Neural cell (in vitro differentiated cells): Measurements from ENCODE around the gene INHBC. TPM values are rescaled to one million over a fixed set of nuclear protein-coding genes. Genes with fewer than 3 reads are reported as not detected.

Experiments used
- H2AFZ ChIP-seq: fragments of 200-600, 300-800 bp; sonication (generic), shearing (Covaris generic); 2 replicates; pipeline ENCODE4 v1.6.0; 2014; ENCODE audit warnings: low read depth, mild to moderate bottlenecking, antibody characterized with exemption, low read length, moderate library complexity
- H3F3A ChIP-seq: fragments of 200-600 bp; shearing (Covaris generic); 2 replicates; pipeline ENCODE4 v1.6.1; 2016; ENCODE audit warnings: mild to moderate bottlenecking, moderate library complexity, mixed read lengths, antibody characterized with exemption, low read length; ENCODE audit not compliant: insufficient read depth, poor library complexity, severe bottlenecking
- H3K27ac ChIP-seq: fragments of 200-600, 300-800 bp; sonication (generic), shearing (Covaris generic); 2 replicates; pipeline ENCODE4 v1.5.1; 2014; ENCODE audit warnings: mild to moderate bottlenecking, low read length, moderate library complexity
- H3K27me3 ChIP-seq: fragments of 300-800, 200-600 bp; sonication (generic), shearing (Covaris generic); 2 replicates; pipeline ENCODE4 v1.6.0; 2014; ENCODE audit warnings: mild to moderate bottlenecking, low read depth, low read length, moderate library complexity; ENCODE audit not compliant: insufficient read depth
- H3K36me3 ChIP-seq: fragments of 300-800, 200-600 bp; sonication (generic), shearing (Covaris generic); 2 replicates; pipeline ENCODE4 v1.5.1; 2014; ENCODE audit warnings: mild to moderate bottlenecking, antibody characterized with exemption, low read length, moderate library complexity; ENCODE audit not compliant: insufficient read depth
- H3K4me2 ChIP-seq: fragments of 300-800, 200-600 bp; sonication (generic), shearing (Covaris generic); 2 replicates; pipeline ENCODE4 v1.6.0; 2014; ENCODE audit warnings: mild to moderate bottlenecking, low read length
- H3K4me3 ChIP-seq: fragments of 300-800, 200-600 bp; sonication (generic), shearing (Covaris generic); 2 replicates; pipeline ENCODE4 v1.5.1; 2014; ENCODE audit warnings: mild to moderate bottlenecking, low read length, moderate library complexity
- H3K79me2 ChIP-seq: fragments of 200-600 bp; shearing (Covaris generic); replicated peaks from 2 replicates; pipeline ENCODE4 v1.6.0; 2014; ENCODE audit warnings: mild to moderate bottlenecking, low read length, moderate library complexity; ENCODE audit not compliant: insufficient read depth
- H3K9ac ChIP-seq: fragments of 300-800, 200-600 bp; sonication (generic), shearing (Covaris generic); 2 replicates; pipeline ENCODE4 v1.6.1; 2016; ENCODE audit warnings: mild to moderate bottlenecking, low read length, mixed read lengths
- H3K9me2 ChIP-seq: fragments of 200-600 bp; shearing (Covaris generic); 2 replicates; pipeline ENCODE4 v1.6.1; 2016; ENCODE audit warnings: mild to moderate bottlenecking, low read length, mixed read lengths; ENCODE audit not compliant: insufficient read depth
- H3K9me3 ChIP-seq: fragments of 200-600, 300-800 bp; sonication (generic), shearing (Covaris generic); 2 replicates; pipeline ENCODE4 v1.6.1; 2016; ENCODE audit warnings: mild to moderate bottlenecking, mixed run types, low read length, moderate library complexity, mixed read lengths
- H4K20me1 ChIP-seq: fragments of 200-600 bp; shearing (Covaris generic); 2 replicates; pipeline ENCODE4 v1.6.1; 2016; ENCODE audit warnings: mild to moderate bottlenecking, mixed run types; ENCODE audit not compliant: insufficient read depth
- EP300 ChIP-seq: fragments of 450-650 bp; conservative IDR thresholded peaks from 2 replicates; pipeline ENCODE4 v1.6.1; 2014; ENCODE audit warnings: antibody characterized with exemption, mild to moderate bottlenecking, moderate library complexity; ENCODE audit not compliant: poor library complexity, severe bottlenecking
- EZH2 ChIP-seq: fragments of 200-600, 300-800 bp; shearing (Covaris generic), sonication (generic); IDR thresholded peaks from 2 replicates; pipeline ENCODE4 v1.6.1; 2014; ENCODE audit warnings: antibody characterized with exemption, low read length, borderline replicate concordance, mild to moderate bottlenecking; ENCODE audit not compliant: insufficient read depth, poor library complexity, severe bottlenecking
- MXI1 ChIP-seq: fragments of 450-650 bp; conservative IDR thresholded peaks from 2 replicates; pipeline ENCODE4 v1.6.1; 2014; ENCODE audit warnings: antibody characterized with exemption, mild to moderate bottlenecking; ENCODE audit not compliant: poor library complexity, severe bottlenecking
- POLR2AphosphoS5 ChIP-seq: IDR thresholded peaks from 2 replicates; pipeline ENCODE4 v1.6.1; 2012
- RAD21 ChIP-seq: fragments of 450-650 bp; conservative IDR thresholded peaks from 2 replicates; pipeline ENCODE4 v1.6.1; 2014; ENCODE audit warnings: antibody characterized with exemption, mild to moderate bottlenecking, moderate library complexity
- SMC3 ChIP-seq: fragments of 450-650 bp; conservative IDR thresholded peaks from 2 replicates; pipeline ENCODE4 v1.6.1; 2014; ENCODE audit warnings: antibody characterized with exemption, mild to moderate bottlenecking, moderate library complexity; ENCODE audit not compliant: poor library complexity
- TAF1 ChIP-seq: IDR thresholded peaks from 2 replicates; pipeline ENCODE4 v1.6.1; 2012; ENCODE audit warnings: low read depth
- polyA plus RNA-seq: library from polyadenylated mRNA; depleted of rRNA; stranded (reverse); fragments of >200 nt; gene quantifications from 2 replicates; pipeline ENCODE4 v1.2.3, GENCODE V29; 2014
- TF ChIP-seq, protein P1 (sequence below): IDR thresholded peaks from 2 replicates; pipeline ENCODE4 v1.6.1; 2012; ENCODE audit warnings: borderline replicate concordance
- TF ChIP-seq, protein P2 (sequence below): fragments of 450-650 bp; IDR thresholded peaks from 2 replicates; pipeline ENCODE4 v1.5.1; 2014; ENCODE audit warnings: antibody characterized with exemption, mild to moderate bottlenecking, moderate library complexity; ENCODE audit not compliant: poor library complexity, severe bottlenecking

The INHBC gene
- polyA plus RNA-seq, 1 donor from 2014 or later: not detected

- Histone ChIP-seq H3F3A (no peaks in the 10 kb centered on the region), H3K4me2 (no peak overlapping the region), H2AFZ (no peak overlapping the region), H4K20me1 (no peaks in the 10 kb centered on the region), H3K36me3 (no peaks in the 10 kb centered on the region), H3K27me3 (peaks cover 50% of the 10 kb centered on the region), H3K9me2 (no peaks in the 10 kb centered on the region), H3K27ac (no peak overlapping the region), H3K9ac (no peak overlapping the region), H3K9me3 (no peaks in the 10 kb centered on the region), H3K79me2 (no peaks in the 10 kb centered on the region), H3K4me3 (no peak overlapping the region)
- TF ChIP-seq SMC3 (no peak), EZH2 (no peak), MXI1 (no peak)
Observed at GRCh38 chr12:57470286-57470969, 35.8 kb downstream of the INHBC start.

- TF ChIP-seq, protein P1, sequence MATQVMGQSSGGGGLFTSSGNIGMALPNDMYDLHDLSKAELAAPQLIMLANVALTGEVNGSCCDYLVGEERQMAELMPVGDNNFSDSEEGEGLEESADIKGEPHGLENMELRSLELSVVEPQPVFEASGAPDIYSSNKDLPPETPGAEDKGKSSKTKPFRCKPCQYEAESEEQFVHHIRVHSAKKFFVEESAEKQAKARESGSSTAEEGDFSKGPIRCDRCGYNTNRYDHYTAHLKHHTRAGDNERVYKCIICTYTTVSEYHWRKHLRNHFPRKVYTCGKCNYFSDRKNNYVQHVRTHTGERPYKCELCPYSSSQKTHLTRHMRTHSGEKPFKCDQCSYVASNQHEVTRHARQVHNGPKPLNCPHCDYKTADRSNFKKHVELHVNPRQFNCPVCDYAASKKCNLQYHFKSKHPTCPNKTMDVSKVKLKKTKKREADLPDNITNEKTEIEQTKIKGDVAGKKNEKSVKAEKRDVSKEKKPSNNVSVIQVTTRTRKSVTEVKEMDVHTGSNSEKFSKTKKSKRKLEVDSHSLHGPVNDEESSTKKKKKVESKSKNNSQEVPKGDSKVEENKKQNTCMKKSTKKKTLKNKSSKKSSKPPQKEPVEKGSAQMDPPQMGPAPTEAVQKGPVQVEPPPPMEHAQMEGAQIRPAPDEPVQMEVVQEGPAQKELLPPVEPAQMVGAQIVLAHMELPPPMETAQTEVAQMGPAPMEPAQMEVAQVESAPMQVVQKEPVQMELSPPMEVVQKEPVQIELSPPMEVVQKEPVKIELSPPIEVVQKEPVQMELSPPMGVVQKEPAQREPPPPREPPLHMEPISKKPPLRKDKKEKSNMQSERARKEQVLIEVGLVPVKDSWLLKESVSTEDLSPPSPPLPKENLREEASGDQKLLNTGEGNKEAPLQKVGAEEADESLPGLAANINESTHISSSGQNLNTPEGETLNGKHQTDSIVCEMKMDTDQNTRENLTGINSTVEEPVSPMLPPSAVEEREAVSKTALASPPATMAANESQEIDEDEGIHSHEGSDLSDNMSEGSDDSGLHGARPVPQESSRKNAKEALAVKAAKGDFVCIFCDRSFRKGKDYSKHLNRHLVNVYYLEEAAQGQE: no peak
- no peak for TF ChIP-seq EP300
- TF ChIP-seq MXI1: no peak
- no peak for TF ChIP-seq TAF1
- TF ChIP-seq, protein P2, sequence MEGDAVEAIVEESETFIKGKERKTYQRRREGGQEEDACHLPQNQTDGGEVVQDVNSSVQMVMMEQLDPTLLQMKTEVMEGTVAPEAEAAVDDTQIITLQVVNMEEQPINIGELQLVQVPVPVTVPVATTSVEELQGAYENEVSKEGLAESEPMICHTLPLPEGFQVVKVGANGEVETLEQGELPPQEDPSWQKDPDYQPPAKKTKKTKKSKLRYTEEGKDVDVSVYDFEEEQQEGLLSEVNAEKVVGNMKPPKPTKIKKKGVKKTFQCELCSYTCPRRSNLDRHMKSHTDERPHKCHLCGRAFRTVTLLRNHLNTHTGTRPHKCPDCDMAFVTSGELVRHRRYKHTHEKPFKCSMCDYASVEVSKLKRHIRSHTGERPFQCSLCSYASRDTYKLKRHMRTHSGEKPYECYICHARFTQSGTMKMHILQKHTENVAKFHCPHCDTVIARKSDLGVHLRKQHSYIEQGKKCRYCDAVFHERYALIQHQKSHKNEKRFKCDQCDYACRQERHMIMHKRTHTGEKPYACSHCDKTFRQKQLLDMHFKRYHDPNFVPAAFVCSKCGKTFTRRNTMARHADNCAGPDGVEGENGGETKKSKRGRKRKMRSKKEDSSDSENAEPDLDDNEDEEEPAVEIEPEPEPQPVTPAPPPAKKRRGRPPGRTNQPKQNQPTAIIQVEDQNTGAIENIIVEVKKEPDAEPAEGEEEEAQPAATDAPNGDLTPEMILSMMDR: no peak
- TF ChIP-seq SMC3: no peak
- TF ChIP-seq RAD21: no peak
- TF ChIP-seq EZH2: no peak
- no peak for TF ChIP-seq POLR2AphosphoS5
Observed at GRCh38 chr12:57470970-57471656, 36.5 kb downstream of the INHBC start.

More at GRCh38 chr12:57470970-57471656, 36.5 kb downstream of the INHBC start:
- no peak overlapping the region for H3K27ac ChIP-seq
- H3K9me3 ChIP-seq: no peaks in the 10 kb centered on the region
- H3F3A ChIP-seq: no peaks in the 10 kb centered on the region
- no peaks in the 10 kb centered on the region for H4K20me1 ChIP-seq
- no peaks in the 10 kb centered on the region for H3K9me2 ChIP-seq
- no peak overlapping the region for H3K4me2 ChIP-seq
- H3K4me3 ChIP-seq: no peak overlapping the region
- H3K36me3 ChIP-seq: no peaks in the 10 kb centered on the region
- no peak overlapping the region for H3K9ac ChIP-seq
- H2AFZ ChIP-seq: no peak overlapping the region
- no peaks in the 10 kb centered on the region for H3K79me2 ChIP-seq
- H3K27me3 ChIP-seq: peaks cover 57% of the 10 kb centered on the region
